HG03342 (cell line): ENCODE data around the gene HAUS3.

Experiments used
- ATAC-seq: cut with Tn5 transposase; IDR thresholded peaks from one replicate; pipeline ENCODE4 v1.9.1; 2021; ENCODE audit warnings: mild to moderate bottlenecking, moderate library complexity; ENCODE audit not compliant: unreplicated experiment

Gene HAUS3

GRCh38 chr4:2253160-2254084, 11.5 kb upstream of the HAUS3 start:
- ATAC-seq, result no peak

DNA sequence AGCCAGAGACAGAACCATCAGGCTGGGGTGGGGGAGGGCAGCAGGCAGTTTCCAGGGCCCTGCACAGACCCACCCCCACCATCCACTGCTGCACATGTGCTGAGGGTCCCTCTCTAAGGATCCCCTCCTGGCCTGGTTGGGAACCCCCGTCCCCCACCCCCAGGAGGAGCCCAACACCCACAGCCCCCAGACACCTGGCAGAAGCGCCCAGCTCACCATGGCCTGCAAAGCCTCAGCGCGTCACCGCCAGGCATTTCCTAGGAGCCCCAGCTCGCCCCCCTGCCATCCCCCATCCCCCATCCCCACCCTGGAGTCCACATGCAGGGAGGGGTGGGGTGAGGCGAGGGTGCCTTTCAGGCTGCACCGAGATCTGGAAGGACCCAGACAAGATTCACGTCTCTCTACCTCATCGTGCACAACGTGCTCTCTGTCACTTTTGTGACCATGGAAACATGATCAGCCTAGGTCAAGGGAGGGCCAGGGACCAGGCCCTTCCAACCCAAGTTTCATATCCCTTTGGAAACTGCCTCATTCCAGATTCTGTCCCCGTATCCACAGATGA, 10.7 kb upstream of the HAUS3 start:
- ATAC-seq, result no peak

- no peak for ATAC-seq
Measured at GRCh38 chr4:2251795-2252529, 10.0 kb upstream of the HAUS3 start.

DNA sequence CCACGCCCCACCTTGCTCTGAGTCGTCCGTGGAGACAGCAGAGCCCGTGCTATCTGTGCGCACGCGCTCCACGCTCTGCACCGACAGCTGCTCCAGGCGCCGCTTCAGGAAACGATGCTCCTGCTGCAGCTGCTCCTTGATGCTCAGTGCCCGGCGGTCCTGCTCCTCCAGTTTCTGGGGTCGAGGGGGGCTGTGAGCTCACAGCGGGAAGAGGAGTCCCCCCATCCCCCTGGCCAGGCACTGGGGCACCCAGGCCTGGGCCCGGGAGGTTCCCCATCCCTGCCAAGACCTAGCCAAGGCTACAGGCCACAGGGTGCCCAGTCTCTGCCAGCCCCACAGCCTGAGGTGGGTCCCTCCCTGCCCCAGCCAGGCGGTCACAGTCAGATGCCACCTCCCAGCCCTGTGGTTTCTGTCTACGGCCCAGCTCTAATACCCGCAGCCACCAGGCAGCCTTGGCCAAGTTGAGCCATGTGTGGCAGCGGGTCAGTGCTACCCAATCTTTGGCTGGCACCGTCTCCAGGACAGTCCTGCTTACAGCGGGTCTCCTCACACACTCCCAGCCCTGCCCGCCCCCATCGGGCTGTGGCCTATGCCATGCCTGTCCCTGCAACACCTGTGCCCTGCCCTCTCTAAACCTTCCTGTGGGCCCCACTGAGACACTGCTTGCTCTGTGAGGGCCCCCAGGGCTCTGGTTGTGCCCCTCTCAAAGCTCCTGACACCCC, 9.3 kb upstream of the HAUS3 start:
- no peak for ATAC-seq

DNA sequence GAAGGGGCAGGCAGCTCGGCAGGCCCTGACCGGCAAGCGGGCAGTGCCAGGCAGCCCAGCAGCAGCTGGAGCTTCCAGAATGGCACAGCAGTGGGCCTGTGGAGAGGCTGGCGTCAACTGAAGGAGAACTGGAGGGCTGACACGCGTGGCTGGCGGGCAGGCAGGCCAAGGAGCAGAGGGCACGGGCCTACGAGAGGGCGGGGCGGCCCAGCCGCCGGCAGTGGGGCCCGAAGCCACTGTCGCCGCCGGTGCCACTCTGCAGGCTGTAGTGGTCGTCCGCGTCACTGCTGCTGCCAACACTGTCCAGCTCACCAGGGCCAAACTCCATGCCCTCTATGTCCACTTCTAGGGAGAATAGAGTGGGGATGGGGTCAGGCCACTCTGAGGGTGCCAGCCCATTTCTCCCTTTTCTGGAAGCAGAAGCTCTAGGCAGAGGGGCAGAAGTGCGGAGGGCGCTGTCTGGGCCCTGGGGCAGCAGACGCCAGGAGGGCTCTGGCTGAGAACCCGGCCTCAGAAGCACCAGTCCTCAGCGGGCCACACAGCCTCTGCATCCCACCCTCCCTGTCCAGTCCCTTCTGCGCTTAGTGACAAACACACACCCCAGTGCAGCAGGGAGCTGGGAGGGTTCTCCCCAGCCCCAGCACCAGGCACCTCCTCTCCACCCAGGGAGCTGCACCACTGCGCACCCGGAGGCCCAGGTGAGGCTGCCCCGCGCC, 8.6 kb upstream of the HAUS3 start:
- no peak for ATAC-seq

DNA sequence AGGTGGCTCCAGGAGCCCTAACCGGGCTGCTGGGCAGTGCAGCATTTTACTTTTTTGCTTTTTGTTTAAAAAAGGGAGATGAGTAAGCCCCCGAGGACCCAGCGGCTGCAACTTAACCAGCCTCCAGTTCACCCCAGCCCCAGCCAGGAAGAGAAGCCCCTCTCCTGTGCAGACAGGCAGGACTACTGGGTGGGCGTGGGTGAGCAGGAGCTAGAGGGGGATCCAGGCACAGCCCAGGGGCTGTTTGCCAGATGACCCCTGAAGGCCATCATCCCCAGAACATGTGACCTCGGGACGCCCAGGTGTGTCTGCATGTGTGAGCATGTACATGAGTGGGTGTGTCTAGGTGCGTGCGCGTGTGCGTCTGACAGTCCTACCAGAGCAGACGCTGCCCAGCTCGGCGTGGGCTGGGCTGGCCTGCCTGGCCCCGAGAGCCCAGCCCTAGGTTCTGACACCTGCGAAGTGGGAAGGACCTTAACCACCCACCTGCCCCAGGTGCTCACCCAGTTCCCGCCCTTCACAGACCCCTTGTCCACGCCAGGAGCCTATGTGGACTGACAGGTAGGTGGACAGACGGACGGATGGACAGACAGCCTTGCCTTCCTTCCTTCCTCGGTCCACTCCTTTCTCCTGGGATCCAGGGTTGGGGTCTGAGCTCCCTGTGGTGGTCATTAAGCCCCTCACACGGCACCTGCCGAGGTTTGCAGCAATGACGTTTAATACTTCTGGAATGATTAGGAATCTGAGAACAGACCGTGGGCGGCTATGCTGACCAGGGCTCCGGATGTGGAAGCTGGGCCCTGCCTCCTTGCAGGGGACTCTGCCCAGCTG, 7.8 kb upstream of the HAUS3 start:
- ATAC-seq, result no peak

DNA sequence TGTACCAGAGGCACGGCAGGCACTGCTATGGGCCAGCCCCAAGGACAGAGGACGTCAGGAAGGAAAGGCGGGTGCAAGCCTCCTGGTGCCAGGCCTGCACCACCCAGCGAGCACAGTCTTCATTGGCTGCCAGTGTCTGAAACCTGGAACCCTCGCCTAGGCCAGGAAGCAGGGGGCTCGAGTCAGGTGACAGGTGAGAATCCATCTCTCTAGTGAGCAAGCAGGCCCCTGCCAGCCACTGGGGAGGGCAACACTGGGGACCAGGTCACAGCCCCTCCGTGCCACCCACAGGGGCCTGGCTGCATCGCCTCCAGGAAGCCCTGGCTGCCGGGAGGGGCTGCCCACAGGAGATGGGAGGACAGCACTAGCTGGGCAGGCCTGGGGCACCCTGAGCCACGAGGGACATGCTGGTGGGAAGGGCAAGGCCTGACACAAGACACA, 6.9 kb upstream of the HAUS3 start:
- no peak for ATAC-seq

GRCh38 chr4:2248044-2248780, 6.3 kb upstream of the HAUS3 start:
- no peak for ATAC-seq

GRCh38 chr4:2247128-2248043, 5.5 kb upstream of the HAUS3 start:
- ATAC-seq, result no peak

DNA sequence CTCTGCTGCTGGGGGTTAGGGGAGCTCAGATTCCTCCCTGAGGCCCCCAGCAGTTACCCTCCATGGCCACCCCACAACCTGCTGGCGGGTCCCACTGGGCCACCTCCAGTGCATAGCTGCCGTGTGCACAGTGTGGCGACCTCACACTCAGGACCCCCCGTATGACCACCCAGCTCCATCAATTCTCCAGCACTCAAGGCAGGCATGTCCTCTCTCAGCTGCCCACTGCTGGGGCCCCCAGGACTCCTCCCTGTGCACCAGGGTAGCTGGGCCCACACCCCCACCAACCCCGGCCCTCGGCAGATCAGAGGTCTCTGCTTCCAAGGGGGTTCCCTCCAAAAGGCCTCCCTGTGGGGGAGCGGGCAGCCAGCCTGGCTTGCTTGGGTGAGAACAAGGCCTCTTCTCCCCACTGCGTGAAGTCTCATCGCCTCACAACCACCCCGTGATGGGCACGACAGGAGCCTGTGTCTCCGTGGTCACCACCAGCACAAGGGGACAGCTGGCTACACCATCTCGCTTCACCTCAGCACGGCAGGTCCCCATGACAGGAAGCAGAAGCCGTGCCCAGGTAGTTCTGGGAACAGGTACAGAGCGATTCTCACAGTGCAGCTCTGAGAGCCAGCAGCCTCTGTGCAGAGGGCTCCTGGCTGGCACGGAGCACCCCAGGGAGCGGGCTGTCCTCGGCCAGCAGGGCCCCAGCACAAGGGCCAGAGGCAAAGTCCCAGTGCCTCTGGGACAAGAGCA, 4.6 kb upstream of the HAUS3 start:
- no peak for ATAC-seq

- no peak for ATAC-seq
Measured at GRCh38 chr4:2245787-2246275, 3.9 kb upstream of the HAUS3 start.

- ATAC-seq, result no peak
Measured at GRCh38 chr4:2245057-2245786, 3.3 kb upstream of the HAUS3 start.

GRCh38 chr4:2243681-2244380, 1.9 kb upstream of the HAUS3 start:
- no peak for ATAC-seq

GRCh38 chr4:2241003-2241402, 918 bp downstream of the HAUS3 start:
- no peak for ATAC-seq

DNA sequence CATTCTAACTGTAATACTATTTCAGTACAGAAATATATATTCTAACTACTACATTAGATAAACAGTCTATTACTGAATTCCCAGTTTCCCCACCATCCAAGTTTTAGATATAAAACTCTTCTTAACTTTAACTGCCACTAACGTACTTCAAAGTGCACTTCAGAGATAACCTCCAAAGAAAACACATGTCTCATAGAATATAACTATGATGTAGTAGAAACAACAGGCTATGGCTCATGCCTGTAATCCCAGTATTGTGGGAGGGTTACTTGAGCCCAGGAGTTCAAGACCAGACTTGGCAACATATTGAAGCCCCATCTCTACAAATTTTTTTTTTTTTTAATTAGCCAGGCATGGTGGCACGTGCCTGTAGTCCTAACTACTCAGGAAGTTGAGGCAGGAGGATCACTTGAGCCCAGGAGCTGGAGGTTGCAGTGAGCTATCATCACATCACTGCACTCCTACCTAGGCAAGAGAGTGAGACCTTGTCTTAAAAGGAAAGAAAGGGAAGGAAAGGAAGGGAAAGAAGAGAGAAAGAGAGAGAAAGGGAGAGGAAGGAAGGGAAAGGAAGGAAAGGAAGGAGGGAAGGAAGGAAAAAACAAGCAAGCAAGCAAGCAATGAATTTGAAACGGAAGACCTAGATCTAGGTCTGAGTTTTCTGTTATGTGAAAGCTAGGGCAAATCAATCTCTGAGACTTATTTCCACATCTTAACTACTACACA, 4.8 kb downstream of the HAUS3 start:
- no peak for ATAC-seq
